HG03571 (cell line): Measurements from ENCODE around the gene FER.
"Not testable (repeated sequence)": the region's sequence is repeated elsewhere in the genome, so short reads cannot be mapped to it uniquely, and the experiment has no call there.

Experiments used
- ATAC-seq: cut with Tn5 transposase; IDR thresholded peaks from one replicate; pipeline ENCODE4 v1.9.1; 2021; ENCODE audit not compliant: unreplicated experiment

Gene FER

DNA sequence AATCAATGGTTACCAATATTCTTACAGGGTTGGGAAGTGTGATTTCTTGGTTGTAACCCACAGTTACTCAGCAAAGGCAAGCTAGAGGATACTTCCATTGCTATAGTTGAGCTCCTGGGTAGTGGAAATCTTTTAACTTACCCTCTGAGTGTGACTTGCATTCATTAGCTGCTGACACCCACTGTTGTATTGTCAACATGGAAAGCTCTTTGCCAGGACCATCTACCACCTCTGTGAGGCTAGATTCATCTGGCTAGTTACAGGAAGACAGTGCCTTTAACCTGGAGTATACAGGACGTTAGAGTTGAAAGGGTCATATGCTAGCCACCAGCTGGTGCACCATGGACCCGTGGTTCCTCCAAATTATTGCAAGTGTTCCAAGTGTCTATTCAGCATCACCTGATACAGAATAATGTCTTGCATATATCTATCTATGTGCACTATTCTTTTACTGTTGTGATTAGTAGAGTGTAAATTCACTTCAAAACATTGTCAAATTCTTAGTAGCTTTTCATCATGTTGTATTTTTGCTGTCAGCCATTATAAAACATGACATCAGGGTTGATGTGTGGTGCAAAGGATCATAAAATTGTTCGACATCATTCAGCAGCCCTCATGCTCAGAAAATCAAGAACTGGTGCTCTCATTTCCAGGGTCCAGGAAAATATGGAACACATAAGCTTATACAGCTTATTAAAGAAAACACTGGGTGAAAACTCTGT is 423.1 kb downstream of the FER start:
- no peak for ATAC-seq

DNA sequence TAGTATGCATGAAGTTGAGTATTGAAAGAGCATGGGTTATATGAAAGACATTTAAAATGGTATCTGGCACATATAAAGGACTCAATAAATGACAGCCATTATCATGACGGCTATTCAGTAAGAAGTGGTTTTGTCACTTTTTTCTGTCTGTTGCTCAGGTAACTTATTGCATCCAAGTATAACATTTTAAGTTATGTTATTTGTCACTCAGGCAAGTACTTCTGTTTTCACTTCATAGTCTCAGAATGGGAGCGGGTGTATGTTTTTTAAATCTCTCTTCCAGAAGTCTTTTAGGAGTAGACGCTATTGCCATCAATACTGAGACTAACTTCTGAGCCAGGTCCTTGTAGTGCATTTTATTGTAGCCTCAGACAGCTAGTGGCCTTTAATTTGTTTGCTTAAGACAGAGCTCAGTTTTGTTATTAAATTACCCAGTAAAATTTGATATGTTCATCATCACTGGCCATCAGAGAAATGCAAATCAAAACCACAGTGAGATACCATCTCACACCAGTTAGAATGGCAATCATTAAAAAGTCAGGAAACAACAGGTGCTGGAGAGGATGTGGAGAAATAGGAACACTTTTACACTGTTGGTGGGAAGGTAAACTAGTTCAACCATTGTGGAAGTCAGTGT is 423.9 kb downstream of the FER start:
- not testable (repeated sequence) for ATAC-seq

DNA sequence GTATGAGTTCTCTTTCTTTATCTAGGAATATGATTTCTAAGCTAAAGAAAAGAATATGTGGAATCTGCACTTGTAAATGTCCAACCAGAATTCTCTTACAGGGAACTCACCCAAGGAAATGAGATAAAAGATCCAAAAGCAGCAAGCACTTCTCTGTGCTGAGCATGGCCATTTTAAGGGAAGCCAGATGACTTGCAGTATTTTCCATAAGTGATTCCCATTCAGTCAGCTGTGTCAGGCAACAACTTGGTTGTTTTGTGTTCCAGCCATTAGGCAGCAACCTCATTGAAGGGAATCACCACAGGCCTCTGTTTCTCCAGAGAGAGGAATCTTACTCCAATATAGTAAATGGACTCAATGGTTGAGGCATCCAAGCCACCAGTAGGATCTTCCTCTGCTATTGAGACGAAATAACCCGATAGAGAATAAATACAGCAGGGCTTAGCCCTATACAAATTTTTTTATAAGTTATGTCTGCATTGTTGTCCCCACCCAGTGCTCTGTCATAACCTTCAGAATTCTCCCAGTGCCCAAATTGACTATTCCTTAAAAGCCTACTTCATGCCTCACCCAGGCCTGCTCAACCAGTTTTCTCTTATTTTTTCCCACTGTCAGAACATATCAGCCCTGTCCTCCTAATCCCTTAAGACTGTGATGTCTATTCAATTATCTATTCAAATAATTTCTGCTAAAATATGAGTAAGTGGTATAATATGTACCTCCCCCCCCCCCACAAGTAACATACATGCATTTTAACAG is 425.5 kb downstream of the FER start:
- ATAC-seq: no peak

DNA sequence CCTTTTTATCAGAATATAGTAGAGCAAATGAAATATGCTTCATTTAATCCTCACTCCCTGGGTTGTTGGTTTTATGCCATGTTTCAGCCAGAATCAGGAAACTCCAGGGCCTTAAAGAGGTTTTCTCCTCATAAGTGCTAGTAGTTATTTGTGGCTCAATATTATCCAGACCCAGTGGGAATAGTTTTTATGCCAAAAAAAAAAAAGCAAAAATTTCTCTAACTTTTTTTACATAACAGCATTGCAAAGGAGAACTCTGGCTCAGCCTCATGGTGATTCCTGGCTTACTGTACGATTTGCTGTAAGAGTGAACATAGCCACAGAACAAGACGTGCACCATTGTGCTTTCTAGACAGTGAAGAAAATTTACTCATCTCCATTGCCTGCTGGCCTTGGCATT is 429.5 kb downstream of the FER start:
- no peak for ATAC-seq

DNA sequence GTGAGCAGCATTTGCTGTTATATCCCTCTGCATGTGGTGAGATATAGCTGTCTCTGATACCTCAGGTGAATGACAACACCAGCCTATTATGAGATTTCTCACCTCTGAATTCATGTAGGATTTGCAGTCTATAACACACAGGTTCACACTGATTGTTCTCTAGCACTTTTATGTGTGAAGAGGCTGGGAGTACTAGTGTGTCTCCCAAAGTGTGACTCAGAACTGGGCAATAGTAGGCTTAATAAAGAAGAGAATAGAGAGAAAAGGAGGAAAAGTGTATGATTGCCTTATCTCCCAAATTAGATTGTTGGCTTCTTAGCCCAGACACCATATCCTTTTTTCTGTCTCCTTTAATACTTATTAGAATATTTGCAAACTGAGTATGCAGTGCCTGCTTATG is 430.1 kb downstream of the FER start:
- no peak for ATAC-seq

DNA sequence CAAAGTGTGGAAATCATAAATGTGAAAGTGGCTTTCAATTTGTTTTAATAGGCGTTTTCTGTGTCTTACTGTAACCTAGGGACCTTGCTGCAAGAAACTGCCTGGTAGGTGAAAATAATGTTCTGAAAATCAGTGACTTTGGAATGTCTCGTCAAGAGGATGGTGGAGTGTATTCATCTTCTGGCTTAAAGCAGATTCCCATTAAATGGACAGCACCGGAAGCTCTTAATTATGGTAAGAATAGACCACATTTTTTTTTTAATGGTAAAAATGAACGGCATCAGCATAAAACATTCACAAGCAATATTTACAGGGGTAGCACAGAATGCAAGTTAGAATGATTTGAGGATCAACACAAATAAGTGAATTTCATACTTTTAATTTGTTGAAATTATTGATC is 433.0 kb downstream of the FER start:
- no peak for ATAC-seq

DNA sequence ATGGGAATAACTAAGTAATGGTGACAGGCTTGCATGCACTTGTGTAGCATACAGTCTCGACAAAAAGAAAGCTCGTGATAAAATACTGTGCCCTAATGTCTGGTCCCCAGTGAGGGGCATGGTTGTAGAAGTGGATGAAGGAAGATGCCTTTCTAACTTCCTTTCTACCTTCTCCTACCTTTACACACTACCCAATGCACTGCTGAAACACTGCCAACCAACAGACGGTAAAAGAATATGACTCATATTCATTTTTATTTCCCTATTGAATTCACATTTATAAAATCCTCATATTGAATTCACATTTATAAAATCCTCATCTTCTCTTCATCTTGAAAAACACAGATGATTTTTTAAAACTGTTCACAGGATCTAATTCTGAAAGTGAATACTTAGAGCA is 439.1 kb downstream of the FER start:
- ATAC-seq: no peak

DNA sequence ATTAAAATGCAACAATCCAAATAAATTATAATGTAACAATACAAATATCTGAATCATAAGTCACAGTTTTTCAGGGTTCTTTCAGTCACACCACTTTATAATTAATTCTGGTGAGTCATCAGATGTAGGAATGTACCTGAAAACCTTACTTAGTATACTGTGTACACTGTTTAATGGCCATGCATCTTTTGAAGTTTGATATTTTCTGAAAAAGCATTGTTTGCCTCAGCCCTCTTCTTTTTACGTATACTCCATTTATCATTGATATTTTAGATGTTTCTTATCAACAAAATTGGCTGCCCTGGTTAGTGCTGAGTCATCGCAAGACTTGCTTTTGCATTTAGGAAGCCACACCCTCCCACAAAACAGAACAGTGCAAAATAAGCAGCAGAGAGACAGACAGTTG is 443.5 kb downstream of the FER start:
- no peak for ATAC-seq

DNA sequence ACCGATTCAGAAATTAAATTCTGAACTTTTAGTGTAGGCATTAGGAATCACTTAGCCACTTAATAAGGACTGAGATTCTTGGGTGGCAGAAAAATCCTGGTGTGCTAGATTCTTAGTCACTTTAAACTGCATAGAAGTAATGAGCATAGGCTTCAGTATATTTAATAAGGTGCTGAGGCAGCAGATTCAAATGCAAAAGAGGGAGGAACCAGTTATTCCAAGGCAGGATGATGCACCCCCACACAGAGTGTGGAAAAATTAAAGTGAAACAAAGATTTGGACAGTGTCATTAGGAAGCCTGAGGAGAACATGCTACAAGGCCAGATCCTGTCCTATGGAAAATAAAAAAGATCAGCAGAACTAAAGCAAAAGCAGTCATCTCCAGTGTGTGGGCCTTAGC is 444.3 kb downstream of the FER start:
- ATAC-seq: no peak

DNA sequence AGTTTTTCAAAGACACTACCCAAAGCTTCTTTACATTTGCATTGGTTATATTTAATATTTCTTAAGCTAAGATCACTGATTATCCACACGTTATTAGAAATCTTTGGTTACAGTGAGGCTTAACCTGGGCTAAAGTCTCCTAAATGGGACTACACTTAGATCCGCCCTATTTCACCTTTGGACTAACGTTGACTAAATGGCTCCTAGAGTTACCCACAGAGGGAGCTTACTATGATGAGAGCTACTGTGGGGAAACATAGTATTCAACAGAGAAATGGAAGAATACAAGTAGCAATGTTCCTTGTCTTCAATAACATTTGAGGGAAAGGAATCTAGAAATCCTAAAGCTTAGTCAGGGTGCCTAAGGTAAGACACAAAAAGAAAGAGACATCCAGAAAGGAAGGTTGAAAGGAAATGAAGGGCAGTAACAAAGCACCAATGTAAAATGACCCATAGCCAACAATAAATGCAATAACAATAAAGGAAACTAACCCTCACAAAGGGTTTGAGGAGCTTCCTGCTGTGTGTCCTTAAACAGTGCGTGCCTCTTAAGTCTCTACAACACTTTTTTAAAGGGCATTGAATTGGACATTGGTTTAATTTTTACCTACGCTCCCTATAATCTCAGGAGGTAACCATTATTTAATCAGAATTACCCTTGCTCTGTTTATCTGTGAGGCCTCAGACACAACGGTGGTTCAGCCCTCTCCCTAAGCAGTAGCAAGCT is 445.0 kb downstream of the FER start:
- ATAC-seq: no peak

DNA sequence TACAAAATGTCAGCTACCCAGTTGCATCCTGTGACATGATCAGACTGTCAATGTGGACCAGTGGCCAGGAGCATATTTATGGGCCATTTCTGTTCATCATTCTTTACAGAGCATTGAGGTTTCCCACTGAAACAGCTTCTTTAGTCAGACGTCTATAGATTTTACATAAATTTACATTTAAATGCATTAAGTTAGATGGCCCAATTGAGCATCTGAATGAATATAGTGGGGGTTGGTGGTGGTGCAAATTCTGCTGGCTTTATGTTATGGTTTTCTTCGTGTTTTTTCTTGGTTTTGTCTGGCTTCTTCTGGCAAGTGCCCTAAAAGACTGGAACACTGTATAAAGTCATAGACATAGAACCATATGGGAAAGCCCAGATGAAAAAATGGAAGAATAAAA is 448.0 kb downstream of the FER start:
- ATAC-seq: no peak

DNA sequence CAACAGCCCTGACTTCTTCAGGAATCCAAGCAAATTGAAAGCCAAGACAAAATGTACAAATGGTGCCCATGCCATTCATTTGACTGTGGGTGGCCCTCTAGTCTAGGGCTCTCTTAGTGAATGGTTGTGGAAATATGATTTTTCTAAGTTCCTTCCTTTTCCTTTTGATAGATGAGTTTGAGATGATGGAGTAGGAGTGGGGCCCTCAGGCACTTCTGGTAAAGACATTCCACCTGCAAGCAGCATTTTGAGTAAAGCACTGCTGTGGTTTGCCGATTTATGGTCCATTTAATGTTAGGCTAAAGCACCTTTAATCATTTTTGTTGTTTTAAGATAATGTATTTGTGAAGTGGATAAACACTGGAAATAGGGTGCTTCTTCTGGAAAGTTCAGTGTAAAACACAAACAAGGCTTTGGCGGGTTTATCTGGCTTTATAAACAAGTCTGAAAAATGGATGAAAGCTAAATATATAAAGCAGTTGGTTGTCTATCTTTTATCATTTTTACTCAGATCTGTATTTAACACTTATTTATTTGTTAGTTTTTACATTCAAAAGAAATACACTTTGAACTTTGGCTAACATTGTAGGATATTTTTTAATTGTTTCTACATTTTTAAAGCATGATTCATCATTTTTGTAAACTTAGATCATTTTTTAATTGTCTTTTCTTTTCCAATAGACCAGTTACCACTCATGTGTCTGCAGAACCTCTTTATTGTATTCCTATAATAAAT is 448.6 kb downstream of the FER start:
- ATAC-seq: no peak

DNA sequence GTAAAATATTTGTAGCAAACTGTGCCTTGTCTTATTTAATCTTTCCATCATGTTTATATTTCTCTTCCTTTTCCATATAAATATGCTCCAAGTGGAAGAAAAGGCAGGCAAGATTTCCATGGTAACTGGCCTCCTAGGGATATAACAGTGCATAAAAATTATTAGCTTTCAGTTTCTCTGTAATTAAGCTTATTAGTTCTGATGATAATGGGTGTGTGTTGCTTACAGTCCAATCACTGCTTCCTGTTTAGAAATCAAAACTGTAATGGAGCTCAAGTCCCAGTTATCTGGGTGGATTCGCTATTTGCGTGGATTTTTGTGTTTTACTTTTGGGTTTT is 449.1 kb downstream of the FER start:
- ATAC-seq: no peak

DNA sequence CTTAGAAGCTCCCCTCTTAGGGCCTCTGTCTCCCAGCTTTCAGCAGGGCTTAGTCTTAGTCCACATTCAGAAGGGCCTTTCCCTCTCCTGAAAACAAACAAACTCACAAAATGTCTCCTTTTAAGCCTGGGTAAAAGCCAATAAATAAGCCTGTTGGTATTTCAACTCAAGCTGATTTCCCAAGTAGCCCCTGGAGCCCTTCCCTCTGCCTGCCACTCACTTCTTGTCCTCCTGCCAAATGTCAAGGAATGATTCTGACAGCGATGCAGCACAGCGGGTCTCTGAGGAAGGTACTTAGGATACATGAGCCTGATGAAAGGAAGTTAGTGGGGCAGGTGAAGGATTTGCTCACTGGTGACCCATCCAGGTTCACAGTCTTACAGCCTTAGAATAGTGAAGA is 451.6 kb downstream of the FER start:
- no peak for ATAC-seq

DNA sequence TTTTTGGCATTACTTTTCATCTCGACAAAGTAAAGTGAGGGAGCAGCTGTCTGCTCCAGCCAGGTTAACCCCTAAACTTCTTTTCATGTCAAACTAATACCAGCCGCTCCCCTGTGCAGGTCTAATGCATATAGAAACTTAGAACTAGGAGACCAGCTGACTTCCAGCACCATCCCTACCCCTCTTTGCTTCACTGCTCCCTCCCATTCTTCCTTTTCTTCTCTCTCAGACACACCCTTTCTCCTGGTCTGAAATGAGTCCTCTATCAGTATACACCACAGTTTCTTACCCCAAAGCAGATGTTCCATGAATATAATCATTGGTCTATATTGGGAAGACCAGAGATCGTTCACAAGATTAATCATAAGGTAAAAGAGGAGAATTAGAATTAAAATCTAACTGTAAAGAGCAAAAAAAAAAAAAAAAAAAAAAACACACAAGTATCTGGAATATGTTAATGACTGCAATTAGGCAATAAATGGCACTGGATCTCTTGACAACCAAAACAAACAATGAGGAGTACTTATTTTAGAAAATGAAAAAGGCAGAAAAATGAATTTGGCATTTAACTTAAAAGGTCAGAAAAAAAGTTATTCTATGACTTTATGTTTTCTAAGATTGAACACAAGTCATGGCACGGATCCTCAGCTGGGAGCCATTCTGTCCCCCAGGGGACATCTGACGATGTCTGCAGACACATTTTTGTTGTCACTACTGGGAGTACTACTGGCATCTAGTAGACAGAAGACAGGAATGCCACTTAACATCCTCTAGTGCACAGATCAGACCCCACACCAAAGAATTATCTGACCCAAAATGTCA is 452.3 kb downstream of the FER start:
- ATAC-seq: no peak

DNA sequence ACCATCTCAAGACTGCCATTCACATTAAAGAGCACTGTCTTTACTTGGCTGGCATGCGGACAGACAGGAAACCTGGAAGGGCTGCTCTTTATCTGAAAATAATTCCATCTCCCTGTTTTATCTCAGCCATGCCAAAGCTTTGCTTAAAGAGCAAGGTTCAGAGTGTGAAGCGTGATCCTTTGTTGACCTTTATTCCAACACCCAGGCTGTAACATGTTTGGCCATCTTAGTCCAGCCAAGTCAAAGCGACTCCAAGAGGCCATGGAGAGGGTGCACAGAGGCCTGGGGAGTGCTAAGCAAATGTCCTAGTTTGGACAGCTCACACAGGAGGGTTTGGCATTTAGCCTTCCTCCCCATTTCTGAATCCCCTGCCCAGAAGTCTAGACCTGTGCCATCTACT is 467.3 kb downstream of the FER start:
- ATAC-seq: no peak

DNA sequence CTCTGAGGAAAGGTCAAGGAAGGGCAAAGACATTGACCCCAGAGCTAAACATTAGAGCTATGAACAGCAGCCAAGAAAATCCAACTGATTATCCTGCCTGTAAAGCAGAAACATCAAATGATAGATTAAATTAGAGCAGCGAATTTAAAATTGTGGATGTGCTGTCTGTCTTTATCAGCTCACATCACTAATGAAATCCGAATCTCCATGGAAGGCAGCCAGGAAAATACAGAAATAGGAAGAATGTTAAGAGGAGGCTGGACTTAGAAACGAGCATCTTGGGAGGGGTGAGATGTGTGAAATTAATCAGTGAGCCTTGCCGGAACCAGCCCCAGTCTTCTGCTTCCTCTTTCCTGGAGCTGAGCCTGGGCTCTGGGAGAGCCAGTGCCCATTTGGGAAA is 471.1 kb downstream of the FER start:
- ATAC-seq: no peak

DNA sequence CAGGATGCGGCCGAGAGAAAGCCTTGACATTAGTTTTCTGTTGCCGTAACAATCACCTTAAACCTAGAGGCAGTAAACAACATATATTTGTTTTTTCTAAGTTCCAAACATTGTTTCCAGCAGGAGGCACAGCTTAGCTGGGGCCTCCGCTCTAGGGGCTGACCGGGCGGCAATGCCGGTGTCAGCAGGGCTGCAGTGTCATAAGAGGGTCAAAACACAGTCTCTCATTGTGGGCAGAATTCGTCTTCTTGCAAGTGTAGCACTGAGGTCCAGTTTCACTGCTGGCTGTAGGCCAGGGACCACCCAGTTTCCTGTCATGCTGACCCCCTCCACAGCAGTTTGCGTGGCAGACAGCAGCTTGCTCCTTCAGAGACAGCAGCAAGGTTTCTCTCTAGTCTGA is 475.8 kb downstream of the FER start:
- no peak for ATAC-seq

DNA sequence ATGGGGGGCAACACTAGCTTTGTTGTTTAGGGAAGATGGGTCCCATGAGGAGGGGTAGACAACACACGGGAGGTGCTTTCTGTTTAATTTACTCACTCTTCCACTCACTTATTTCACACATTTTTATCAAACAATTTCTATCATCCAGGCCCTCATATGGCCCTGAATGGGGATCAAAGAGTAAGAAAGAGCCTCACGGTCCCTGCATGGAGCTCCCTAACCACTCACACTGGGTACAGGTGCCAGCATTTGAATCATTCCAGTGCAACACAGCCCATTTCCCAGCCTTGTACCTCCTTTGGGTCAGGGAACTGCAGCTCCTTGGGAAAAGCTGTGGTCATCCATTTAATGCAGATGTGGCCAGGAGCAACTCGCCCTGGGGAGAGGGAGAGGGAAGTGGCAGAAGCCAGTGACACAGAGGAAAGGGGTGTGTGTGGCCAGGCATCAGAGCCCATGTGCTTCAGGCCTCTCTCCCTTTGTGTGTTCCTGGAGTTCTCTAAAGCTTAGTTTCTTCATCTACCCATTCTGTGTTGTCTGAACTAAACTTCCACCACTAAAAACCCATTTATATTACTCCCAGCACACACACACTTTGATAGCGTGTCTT is 476.7 kb downstream of the FER start:
- no peak for ATAC-seq
